Transverse colon (tissue), 4 donors: ENCODE results near the gene TAF15. TPM values are rescaled to one million over a fixed set of nuclear protein-coding genes. Genes with fewer than 3 reads are reported as not detected.

Experiments used
- DNase-seq: peaks from one replicate; pipeline ENCODE4 v3.0.0-alpha.2; 2019
- H3K27ac ChIP-seq, 4 donors: fragments of 200-600 bp; sonication (generic); 2 replicates each; pipeline ENCODE4 v1.5.1; 2016 to 2018; ENCODE audit warnings: inconsistent platforms in 4 of 4
- H3K27me3 ChIP-seq: fragments of 200-600 bp; sonication (generic); 2 replicates; pipeline ENCODE4 v1.5.1; 2017; ENCODE audit warnings: inconsistent platforms
- H3K36me3 ChIP-seq, 4 donors: fragments of 200-600 bp; sonication (generic); 2 replicates each; pipeline ENCODE4 v1.5.1; 2017 to 2019; ENCODE audit warnings: inconsistent platforms in 4 of 4
- H3K4me1 ChIP-seq, 4 donors: fragments of 200-600 bp; sonication (generic); 2 replicates each; pipeline ENCODE4 v1.5.1; 2017 to 2020; ENCODE audit warnings: inconsistent platforms in 4 of 4
- H3K4me3 ChIP-seq, 4 donors: fragments of 200-600 bp; sonication (generic); 1 replicate in 1 of 4; 2 replicates in 3 of 4; pipeline versions ENCODE4 v1.5.1 to v1.6.1; 2017 to 2019; ENCODE audit warnings: inconsistent platforms in 4 of 4
- H3K9me3 ChIP-seq, 2 donors: fragments of 200-600 bp; sonication (generic); 2 replicates each; pipeline ENCODE4 v1.5.1; 2017 to 2019; ENCODE audit warnings: inconsistent platforms in 2 of 2
- EP300 ChIP-seq: sonication (generic); formaldehyde crosslinking; IDR thresholded peaks from one replicate; pipeline ENCODE4 v1.6.1; 2017; ENCODE audit warnings: antibody characterized with exemption, low read depth
- POLR2A ChIP-seq: fragments of 450-650 bp; IDR thresholded peaks from one replicate; pipeline ENCODE4 v1.6.1; 2016; ENCODE audit warnings: antibody characterized with exemption, mild to moderate bottlenecking, moderate library complexity
- POLR2AphosphoS5 ChIP-seq, 3 donors: sonication (generic); formaldehyde crosslinking; IDR thresholded peaks; one replicate each; pipeline ENCODE4 v1.6.1; 2016; ENCODE audit warnings: antibody characterized with exemption in 3 of 3
- WGBS, 2 donors: methylation state at CpG; one replicate each; pipeline ENCODE4 v1.1.5; 2018; ENCODE audit warnings: low coverage in 1 of 2; 5-methylcytosine and 5-hydroxymethylcytosine counted together
- in situ Hi-C, 4 donors: fragments of 200-750 bp; cut with MboI; loops; one replicate each; pipeline versions ENCODE4 v1.15.0 to v1.15.1; 2017; ENCODE audit warnings: low sequenced_read_pairs in 3 of 4, low pct_ligation_motif_present in 1 of 4, low pct_unique_long_range_greater_than_20kb in 1 of 4
- intact Hi-C: fragments of 100-400 bp; cut with DNase I; formaldehyde crosslinking; loops from one replicate; pipeline ENCODE4 v1.15.1; 2023; ENCODE audit warnings: low total_unique reads
- total RNA-seq, 4 donors: library from RNA; depleted of rRNA; stranded (reverse); fragments of >200 nt; gene quantifications; one replicate each; pipeline ENCODE4 v1.1.0, GENCODE V29; 2016
- TF ChIP-seq, protein P1 (sequence below), 5 experiments: fragments of 200-600 bp in 3 of 5; fragments of 450-650 bp in 2 of 5; sonication (generic) in 3 of 5; IDR thresholded peaks; 1 replicate in 2 of 5; 2 replicates in 3 of 5; pipeline ENCODE4 v1.5.1; 2016 to 2017; ENCODE audit warnings: antibody characterized with exemption in 5 of 5, inconsistent platforms in 3 of 5, mild to moderate bottlenecking in 2 of 5, moderate library complexity in 1 of 5

The TAF15 gene
- total RNA-seq, 4 donors from 2014 or later = 13.1 to 74.3 (median 37.9) TPM

DNA sequence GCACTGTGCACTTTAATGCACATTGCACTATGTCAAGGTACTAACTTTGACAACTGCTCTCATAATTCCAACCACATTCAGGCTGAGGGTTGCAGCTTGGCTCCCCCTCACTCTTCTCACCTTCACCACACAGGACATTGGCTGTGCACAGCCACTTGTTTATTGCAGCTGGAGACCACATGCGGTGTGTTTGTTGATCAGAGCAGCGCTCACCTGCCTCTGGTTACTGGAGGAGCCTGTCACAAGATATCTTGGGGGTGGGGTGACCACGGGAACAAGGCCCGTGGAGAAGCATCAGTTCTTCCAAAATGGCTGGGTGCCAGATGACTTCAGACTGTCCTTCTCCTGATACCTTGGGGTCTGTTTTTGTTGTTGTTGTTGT, 81.5 kb downstream of the TAF15 start:
- Histone ChIP-seq H3K4me1 (peaks cover 0 to 6% (median 0%) of the 10 kb centered on the region in 4 donors), H3K27ac (peak overlapping the region in 1 of 4 donors; percentile 40), H3K27me3 (no peaks in the 10 kb centered on the region), H3K36me3 (no peaks in the 10 kb centered on the region), H3K9me3 (no peaks in the 10 kb centered on the region), H3K4me3 (no peak overlapping the region)
- 73% methylated on average over 4 of the region's 4 CpGs; no CpG with 5 or more reads in 1 of the 2 donors for WGBS, 2 donors
- TF ChIP-seq POLR2AphosphoS5 (IDR thresholded peaks at IDR 0.05) (no peak), POLR2A (no peak), EP300 (no peak)
- TF ChIP-seq, protein P1, sequence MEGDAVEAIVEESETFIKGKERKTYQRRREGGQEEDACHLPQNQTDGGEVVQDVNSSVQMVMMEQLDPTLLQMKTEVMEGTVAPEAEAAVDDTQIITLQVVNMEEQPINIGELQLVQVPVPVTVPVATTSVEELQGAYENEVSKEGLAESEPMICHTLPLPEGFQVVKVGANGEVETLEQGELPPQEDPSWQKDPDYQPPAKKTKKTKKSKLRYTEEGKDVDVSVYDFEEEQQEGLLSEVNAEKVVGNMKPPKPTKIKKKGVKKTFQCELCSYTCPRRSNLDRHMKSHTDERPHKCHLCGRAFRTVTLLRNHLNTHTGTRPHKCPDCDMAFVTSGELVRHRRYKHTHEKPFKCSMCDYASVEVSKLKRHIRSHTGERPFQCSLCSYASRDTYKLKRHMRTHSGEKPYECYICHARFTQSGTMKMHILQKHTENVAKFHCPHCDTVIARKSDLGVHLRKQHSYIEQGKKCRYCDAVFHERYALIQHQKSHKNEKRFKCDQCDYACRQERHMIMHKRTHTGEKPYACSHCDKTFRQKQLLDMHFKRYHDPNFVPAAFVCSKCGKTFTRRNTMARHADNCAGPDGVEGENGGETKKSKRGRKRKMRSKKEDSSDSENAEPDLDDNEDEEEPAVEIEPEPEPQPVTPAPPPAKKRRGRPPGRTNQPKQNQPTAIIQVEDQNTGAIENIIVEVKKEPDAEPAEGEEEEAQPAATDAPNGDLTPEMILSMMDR (IDR thresholded peaks at IDR 0.05) = no peak
- in situ Hi-C loops = no loop called here
- intact Hi-C loops = no loop called here
- peak; percentile 54 for DNase-seq

DNA sequence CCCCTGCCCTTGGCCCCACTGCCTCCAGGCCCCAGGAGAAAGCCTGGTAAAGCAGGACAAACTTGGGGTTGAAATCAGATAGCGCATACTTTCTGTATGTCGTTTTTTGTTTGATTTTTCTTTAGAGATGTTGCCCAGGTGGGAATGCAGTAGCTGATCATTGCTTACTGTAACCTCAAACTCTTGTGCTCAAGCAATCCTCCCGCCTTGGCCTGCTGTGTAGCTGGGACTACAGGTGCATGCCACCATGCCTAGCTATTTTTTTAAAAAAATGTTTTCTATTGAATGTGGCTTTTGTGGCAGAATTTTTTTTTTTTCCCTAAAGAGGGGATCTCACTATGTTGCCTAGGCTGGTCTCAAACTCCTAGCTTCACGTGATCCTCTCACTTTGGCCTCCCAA, 82.0 kb downstream of the TAF15 start:
- WGBS, 2 donors = 76 to 88% methylated on average over 2 to 4 of the region's 4 CpGs

DNA sequence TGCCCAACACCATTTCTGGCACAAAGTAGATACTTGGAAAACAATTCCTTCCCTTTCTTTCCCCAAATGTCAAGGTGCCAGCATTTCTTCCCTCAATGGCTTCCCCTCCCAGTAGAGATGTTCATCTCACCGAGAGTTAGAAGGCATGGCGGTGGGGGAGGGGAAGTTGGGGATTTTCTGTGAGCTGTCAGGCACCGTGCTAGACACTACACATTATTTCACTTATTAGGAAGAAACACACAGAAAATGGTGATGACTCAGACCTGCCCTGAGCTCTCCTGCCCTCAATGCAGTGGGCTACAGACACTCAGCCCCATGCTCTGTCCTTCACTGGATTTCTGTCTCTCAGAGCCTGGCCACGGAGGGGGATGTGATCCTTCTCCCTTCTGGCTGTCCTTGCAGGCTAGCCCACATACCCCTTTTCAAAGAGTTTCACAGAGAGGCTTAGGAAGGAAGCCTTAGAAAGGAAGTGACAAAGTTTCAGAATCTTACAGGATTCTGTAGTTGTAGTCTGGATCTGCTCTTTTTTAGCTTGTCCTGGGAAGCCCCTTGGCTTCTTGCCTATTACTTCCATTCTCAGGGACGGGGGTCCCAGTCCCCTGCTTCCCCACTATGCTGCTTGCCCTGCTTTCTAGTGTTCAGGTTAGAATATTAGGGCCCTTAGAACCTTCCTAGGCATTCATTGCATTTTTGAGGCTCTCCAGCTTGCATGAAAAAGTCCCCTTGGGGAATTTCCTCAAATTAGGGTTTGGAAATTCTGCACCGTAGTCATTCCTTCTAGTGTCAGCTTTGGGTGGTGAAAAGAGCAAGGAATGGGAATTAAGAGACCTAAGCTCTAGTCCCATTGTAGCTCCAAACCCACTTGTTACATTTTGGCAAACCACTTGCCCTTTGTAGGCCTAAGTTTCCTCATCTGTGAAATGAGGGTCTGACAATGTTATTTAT, 83.1 kb downstream of the TAF15 start:
- H3K27ac ChIP-seq = peak overlapping the region in 1 of 4 donors; percentile 4
- 55 to 66% methylated on average over 2 to 6 of the region's 6 CpGs for WGBS, 2 donors

More for the DNA sequence above, 82.0 kb downstream of the TAF15 start:
- peak overlapping the region in 1 of 4 donors; percentile 40 for H3K27ac ChIP-seq
- intact Hi-C loops (no loop called here), in situ Hi-C loops (no loop called here)
- DNase-seq = no peak
- no peaks in the 10 kb centered on the region for H3K36me3 ChIP-seq
- H3K4me1 ChIP-seq = peaks cover 0 to 6% (median 0%) of the 10 kb centered on the region in 4 donors
- H3K27me3 ChIP-seq = no peaks in the 10 kb centered on the region
- no peak for TF ChIP-seq POLR2A
- TF ChIP-seq POLR2AphosphoS5 (IDR thresholded peaks at IDR 0.05) = no peak
- no peak for TF ChIP-seq EP300
- TF ChIP-seq, protein P1 (IDR thresholded peaks at IDR 0.05) = no peak
- no peak overlapping the region for H3K4me3 ChIP-seq
- no peaks in the 10 kb centered on the region for H3K9me3 ChIP-seq

GRCh38 chr17:35893751-35894150, 84.5 kb downstream of the TAF15 start:
- DNase-seq = no peak
- Histone ChIP-seq H3K36me3 (no peaks in the 10 kb centered on the region), H3K27ac (no peak overlapping the region), H3K9me3 (no peaks in the 10 kb centered on the region), H3K4me3 (no peak overlapping the region), H3K4me1 (peaks cover 0 to 6% (median 0%) of the 10 kb centered on the region in 4 donors), H3K27me3 (no peaks in the 10 kb centered on the region)
- no peak for TF ChIP-seq EP300
- no peak for TF ChIP-seq POLR2AphosphoS5 (IDR thresholded peaks at IDR 0.05)
- TF ChIP-seq, protein P1 (IDR thresholded peaks at IDR 0.05) = no peak
- TF ChIP-seq POLR2A = no peak
- WGBS, 2 donors = 95 to 100% methylated on average over 1 to 4 of the region's 4 CpGs
- in situ Hi-C loops (no loop called here), intact Hi-C loops (no loop called here)

More for the DNA sequence above, 83.1 kb downstream of the TAF15 start:
- no peaks in the 10 kb centered on the region for H3K9me3 ChIP-seq
- DNase-seq = no peak
- H3K36me3 ChIP-seq = no peaks in the 10 kb centered on the region
- TF ChIP-seq POLR2A = no peak
- intact Hi-C loops (no loop called here), in situ Hi-C loops (no loop called here)
- H3K4me1 ChIP-seq = peaks cover 0 to 6% (median 0%) of the 10 kb centered on the region in 4 donors
- no peaks in the 10 kb centered on the region for H3K27me3 ChIP-seq
- H3K4me3 ChIP-seq = no peak overlapping the region
